Transverse colon (tissue), 4 donors: Measurements from ENCODE around the gene CCNY.

Experiments used
- EP300 ChIP-seq: sonication (generic); formaldehyde crosslinking; IDR thresholded peaks from one replicate; pipeline ENCODE4 v1.6.1; 2017; ENCODE audit warnings: antibody characterized with exemption, low read depth
- POLR2A ChIP-seq: fragments of 450-650 bp; IDR thresholded peaks from one replicate; pipeline ENCODE4 v1.6.1; 2016; ENCODE audit warnings: antibody characterized with exemption, mild to moderate bottlenecking, moderate library complexity
- POLR2AphosphoS5 ChIP-seq, 3 donors: sonication (generic); formaldehyde crosslinking; IDR thresholded peaks; one replicate each; pipeline ENCODE4 v1.6.1; 2016; ENCODE audit warnings: antibody characterized with exemption in 3 of 3
- TF ChIP-seq, protein P1 (sequence below), 5 experiments: fragments of 200-600 bp in 3 of 5; fragments of 450-650 bp in 2 of 5; sonication (generic) in 3 of 5; IDR thresholded peaks; 1 replicate in 2 of 5; 2 replicates in 3 of 5; pipeline ENCODE4 v1.5.1; 2016 to 2017; ENCODE audit warnings: antibody characterized with exemption in 5 of 5, inconsistent platforms in 3 of 5, mild to moderate bottlenecking in 2 of 5, moderate library complexity in 1 of 5

DNA sequence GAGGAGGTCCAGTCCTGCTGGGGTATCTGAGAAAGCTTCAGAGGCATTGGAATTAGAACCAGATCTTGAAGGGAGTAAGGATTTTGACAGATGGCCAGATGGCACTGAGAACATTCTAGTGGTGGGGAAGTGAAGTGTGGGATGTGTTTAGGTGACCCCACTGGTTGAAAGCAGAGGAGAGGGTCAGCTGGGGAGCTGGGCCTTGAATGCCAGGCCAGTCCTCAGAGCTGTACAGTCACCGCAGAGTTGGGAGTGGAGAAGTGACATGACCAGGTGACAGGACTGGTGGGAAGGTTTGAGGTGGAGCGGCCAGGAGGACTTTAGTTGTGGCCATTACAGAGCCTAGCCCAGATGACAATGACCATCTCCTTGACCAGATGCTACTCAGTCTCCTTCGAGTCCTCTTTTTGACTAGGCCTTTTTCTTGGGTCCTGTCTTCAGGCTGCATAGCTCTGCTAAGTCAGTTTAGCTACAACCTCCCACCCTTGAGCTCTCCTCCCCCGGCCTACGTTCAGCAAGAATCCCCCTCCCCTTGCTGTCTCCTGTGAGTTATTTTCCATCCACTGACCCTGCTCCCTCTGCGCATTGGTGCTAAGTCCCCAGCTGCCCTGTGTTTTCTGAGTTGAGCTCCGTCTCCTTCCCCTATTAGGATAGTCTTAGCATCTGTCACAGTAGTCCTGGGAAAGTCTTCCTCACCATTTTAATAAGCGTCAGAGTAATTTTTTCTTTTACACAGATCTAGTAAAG is 56.3 kb downstream of the CCNY start:
- TF ChIP-seq, protein P1, sequence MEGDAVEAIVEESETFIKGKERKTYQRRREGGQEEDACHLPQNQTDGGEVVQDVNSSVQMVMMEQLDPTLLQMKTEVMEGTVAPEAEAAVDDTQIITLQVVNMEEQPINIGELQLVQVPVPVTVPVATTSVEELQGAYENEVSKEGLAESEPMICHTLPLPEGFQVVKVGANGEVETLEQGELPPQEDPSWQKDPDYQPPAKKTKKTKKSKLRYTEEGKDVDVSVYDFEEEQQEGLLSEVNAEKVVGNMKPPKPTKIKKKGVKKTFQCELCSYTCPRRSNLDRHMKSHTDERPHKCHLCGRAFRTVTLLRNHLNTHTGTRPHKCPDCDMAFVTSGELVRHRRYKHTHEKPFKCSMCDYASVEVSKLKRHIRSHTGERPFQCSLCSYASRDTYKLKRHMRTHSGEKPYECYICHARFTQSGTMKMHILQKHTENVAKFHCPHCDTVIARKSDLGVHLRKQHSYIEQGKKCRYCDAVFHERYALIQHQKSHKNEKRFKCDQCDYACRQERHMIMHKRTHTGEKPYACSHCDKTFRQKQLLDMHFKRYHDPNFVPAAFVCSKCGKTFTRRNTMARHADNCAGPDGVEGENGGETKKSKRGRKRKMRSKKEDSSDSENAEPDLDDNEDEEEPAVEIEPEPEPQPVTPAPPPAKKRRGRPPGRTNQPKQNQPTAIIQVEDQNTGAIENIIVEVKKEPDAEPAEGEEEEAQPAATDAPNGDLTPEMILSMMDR (IDR thresholded peaks at IDR 0.05), result no peak
- TF ChIP-seq POLR2AphosphoS5 (IDR thresholded peaks at IDR 0.05) (no peak), EP300 (no peak), POLR2A (no peak)
